ENCODE data around the gene ACP3.

DNA sequence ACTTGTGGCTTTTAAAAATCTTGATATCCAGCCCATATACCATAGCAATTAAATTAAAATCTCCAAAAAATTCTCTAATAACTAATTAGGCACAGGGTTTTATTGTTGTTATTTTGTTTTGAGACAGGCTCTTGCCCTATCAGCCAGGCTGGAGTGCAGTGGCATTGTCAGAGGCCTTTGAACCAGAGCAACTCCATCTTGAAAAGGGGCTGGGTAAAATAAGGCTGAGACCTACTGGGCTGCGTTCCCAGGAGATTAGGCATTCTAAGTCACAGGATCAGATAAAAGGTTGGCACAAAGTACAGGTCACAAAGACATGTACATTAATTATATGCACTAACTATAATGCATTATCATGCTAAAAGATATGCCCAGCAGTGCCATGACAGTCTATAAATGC lies 31.2 kb upstream of the ACP3 start:
- TF ChIP-seq, protein P1, sequence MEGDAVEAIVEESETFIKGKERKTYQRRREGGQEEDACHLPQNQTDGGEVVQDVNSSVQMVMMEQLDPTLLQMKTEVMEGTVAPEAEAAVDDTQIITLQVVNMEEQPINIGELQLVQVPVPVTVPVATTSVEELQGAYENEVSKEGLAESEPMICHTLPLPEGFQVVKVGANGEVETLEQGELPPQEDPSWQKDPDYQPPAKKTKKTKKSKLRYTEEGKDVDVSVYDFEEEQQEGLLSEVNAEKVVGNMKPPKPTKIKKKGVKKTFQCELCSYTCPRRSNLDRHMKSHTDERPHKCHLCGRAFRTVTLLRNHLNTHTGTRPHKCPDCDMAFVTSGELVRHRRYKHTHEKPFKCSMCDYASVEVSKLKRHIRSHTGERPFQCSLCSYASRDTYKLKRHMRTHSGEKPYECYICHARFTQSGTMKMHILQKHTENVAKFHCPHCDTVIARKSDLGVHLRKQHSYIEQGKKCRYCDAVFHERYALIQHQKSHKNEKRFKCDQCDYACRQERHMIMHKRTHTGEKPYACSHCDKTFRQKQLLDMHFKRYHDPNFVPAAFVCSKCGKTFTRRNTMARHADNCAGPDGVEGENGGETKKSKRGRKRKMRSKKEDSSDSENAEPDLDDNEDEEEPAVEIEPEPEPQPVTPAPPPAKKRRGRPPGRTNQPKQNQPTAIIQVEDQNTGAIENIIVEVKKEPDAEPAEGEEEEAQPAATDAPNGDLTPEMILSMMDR (conservative IDR thresholded peaks at IDR 0.05), result no peak
- no peak for TF ChIP-seq ZFX (IDR thresholded peaks at IDR 0.05)
